GM13976 (cell line): Measurements from ENCODE around the gene PCYT1B.
A peak's percentile ranks its signal among the peaks of the same experiment; 100 is the strongest.

Experiments used
- DNase-seq: peaks from one replicate; pipeline ENCODE4 v3.0.0; 2012; ENCODE audit warnings: low spot score
- CTCF ChIP-seq: IDR thresholded peaks from 2 replicates; pipeline ENCODE4 v1.5.1; 2012; ENCODE audit warnings: borderline replicate concordance, mild to moderate bottlenecking; ENCODE audit not compliant: insufficient read depth; ENCODE audit errors: extremely low read depth, missing control alignments, control extremely low read depth
- in situ Hi-C: fragments of 300-500 bp; cut with MboI; formaldehyde crosslinking; loops from one replicate; pipeline ENCODE4 v1.12.0; 2022; ENCODE audit warnings: low sequenced_read_pairs, mixed read lengths, inconsistent platforms; ENCODE audit not compliant: unreplicated experiment

The PCYT1B gene

GRCh38 chrX:24575496-24575895 is 71.7 kb downstream of the PCYT1B start:
- TF ChIP-seq CTCF = no peak
- in situ Hi-C loops = no loop called here
- DNase-seq = no peak

GRCh38 chrX:24574743-24575142 is 72.4 kb downstream of the PCYT1B start:
- TF ChIP-seq CTCF = no peak
- DNase-seq = no peak
- in situ Hi-C loops = loop anchor here (25.0 kb wide), 1 partner anchor 187 kb away; no protein-coding TSS in a partner anchor

GRCh38 chrX:24567169-24567568 is 80.0 kb downstream of the PCYT1B start:
- TF ChIP-seq CTCF = no peak
- DNase-seq = no peak
- in situ Hi-C loops = loop anchor here (25.0 kb wide), 1 partner anchor 180 kb away; no protein-coding TSS in a partner anchor

- in situ Hi-C loops = loop anchor here (25.0 kb wide), 1 partner anchor 179 kb away; no protein-coding TSS in a partner anchor
- no peak for TF ChIP-seq CTCF
- DNase-seq = no peak
These were observed 80.9 kb downstream of the PCYT1B start for GRCh38 chrX:24566240-24566639.

- DNase-seq = no peak
- TF ChIP-seq CTCF = no peak
- in situ Hi-C loops = loop anchor here (25.0 kb wide), 1 partner anchor 176 kb away; no protein-coding TSS in a partner anchor
These were observed 83.7 kb downstream of the PCYT1B start for GRCh38 chrX:24563291-24564010.

- TF ChIP-seq CTCF = no peak
- in situ Hi-C loops = loop anchor here (25.0 kb wide), 1 partner anchor 174 kb away; no protein-coding TSS in a partner anchor
- peak; percentile 63 for DNase-seq
These were observed 86.0 kb downstream of the PCYT1B start for GRCh38 chrX:24561121-24561520.
